Measurements from ENCODE around the gene MNAT1. TPM values are rescaled to one million over a fixed set of nuclear protein-coding genes. Genes with fewer than 3 reads are reported as not detected.

The MNAT1 gene
- total RNA-seq, 2 donors from 2014 or later: 16.1 to 19.5 TPM

GRCh38 chr14:60944204-60944603 lies 209.6 kb downstream of the MNAT1 start:
- ATAC-seq: no peak
- H3K4me1 Mint-ChIP-seq: peaks cover 4% of the 10 kb centered on the region
- no peaks in the 10 kb centered on the region for H3K9me3 ChIP-seq (ENCODE audit: control insufficient read depth, low read length, poor library complexity, severe bottlenecking)
- no peak overlapping the region for H3K4me3 Mint-ChIP-seq
- no peak overlapping the region for H3K27ac Mint-ChIP-seq
- no peak for DNase-seq
- H3K36me3 Mint-ChIP-seq (ENCODE audit: low read depth): peaks cover 5% of the 10 kb centered on the region
- H3K27me3 Mint-ChIP-seq: no peaks in the 10 kb centered on the region

GRCh38 chr14:60945984-60946383 lies 211.4 kb downstream of the MNAT1 start:
- DNase-seq (no peak), ATAC-seq (no peak)
- Mint-ChIP-seq H3K36me3 (ENCODE audit: low read depth) (peaks cover 5% of the 10 kb centered on the region), H3K27ac (no peak overlapping the region), H3K27me3 (no peaks in the 10 kb centered on the region), H3K4me1 (peaks cover 4% of the 10 kb centered on the region), H3K4me3 (no peak overlapping the region)
- H3K9me3 ChIP-seq (ENCODE audit: control insufficient read depth, low read length, poor library complexity, severe bottlenecking): no peaks in the 10 kb centered on the region

- Mint-ChIP-seq H3K4me3 (no peak overlapping the region), H3K36me3 (ENCODE audit: low read depth) (peaks cover 5% of the 10 kb centered on the region), H3K4me1 (peaks cover 4% of the 10 kb centered on the region), H3K27ac (no peak overlapping the region), H3K27me3 (no peaks in the 10 kb centered on the region)
- H3K9me3 ChIP-seq (ENCODE audit: control insufficient read depth, low read length, poor library complexity, severe bottlenecking): no peaks in the 10 kb centered on the region
- DNase-seq (no peak), ATAC-seq (no peak)
Observed at GRCh38 chr14:60946773-60947172, 212.2 kb downstream of the MNAT1 start.

- Mint-ChIP-seq H3K27ac (no peak overlapping the region), H3K36me3 (ENCODE audit: low read depth) (no peaks in the 10 kb centered on the region), H3K4me3 (no peak overlapping the region), H3K27me3 (no peaks in the 10 kb centered on the region), H3K4me1 (no peaks in the 10 kb centered on the region)
- ATAC-seq: no peak
- DNase-seq: no peak
- no peaks in the 10 kb centered on the region for H3K9me3 ChIP-seq (ENCODE audit: control insufficient read depth, low read length, poor library complexity, severe bottlenecking)
Observed at GRCh38 chr14:60951776-60952435, 217.3 kb downstream of the MNAT1 start.

- Mint-ChIP-seq H3K36me3 (ENCODE audit: low read depth) (peaks cover 2% of the 10 kb centered on the region), H3K27me3 (no peaks in the 10 kb centered on the region), H3K27ac (no peak overlapping the region), H3K4me3 (no peak overlapping the region), H3K4me1 (no peaks in the 10 kb centered on the region)
- no peaks in the 10 kb centered on the region for H3K9me3 ChIP-seq (ENCODE audit: control insufficient read depth, low read length, poor library complexity, severe bottlenecking)
- DNase-seq: no peak
- ATAC-seq: no peak
Observed at GRCh38 chr14:60956202-60956601, 221.6 kb downstream of the MNAT1 start.

- ATAC-seq (no peak), DNase-seq (no peak)
- Mint-ChIP-seq H3K36me3 (ENCODE audit: low read depth) (peaks cover 2% of the 10 kb centered on the region), H3K4me3 (no peak overlapping the region), H3K27me3 (no peaks in the 10 kb centered on the region), H3K4me1 (no peaks in the 10 kb centered on the region), H3K27ac (no peak overlapping the region)
- H3K9me3 ChIP-seq (ENCODE audit: control insufficient read depth, low read length, poor library complexity, severe bottlenecking): no peaks in the 10 kb centered on the region
Observed at GRCh38 chr14:60956632-60957031, 222.1 kb downstream of the MNAT1 start.

- Mint-ChIP-seq H3K27ac (no peak overlapping the region), H3K36me3 (ENCODE audit: low read depth) (peaks cover 2% of the 10 kb centered on the region), H3K4me3 (no peak overlapping the region), H3K4me1 (no peaks in the 10 kb centered on the region), H3K27me3 (no peaks in the 10 kb centered on the region)
- H3K9me3 ChIP-seq (ENCODE audit: control insufficient read depth, low read length, poor library complexity, severe bottlenecking): no peaks in the 10 kb centered on the region
- ATAC-seq (no peak), DNase-seq (no peak)
Observed at GRCh38 chr14:60958146-60958545, 223.6 kb downstream of the MNAT1 start.

- H3K27me3 Mint-ChIP-seq: no peaks in the 10 kb centered on the region
- no peak for DNase-seq
- no peaks in the 10 kb centered on the region for H3K9me3 ChIP-seq (ENCODE audit: control insufficient read depth, low read length, poor library complexity, severe bottlenecking)
- peaks cover 4% of the 10 kb centered on the region for H3K36me3 Mint-ChIP-seq (ENCODE audit: low read depth)
- H3K27ac Mint-ChIP-seq: no peak overlapping the region
- no peak for ATAC-seq
- no peaks in the 10 kb centered on the region for H3K4me1 Mint-ChIP-seq
- no peak overlapping the region for H3K4me3 Mint-ChIP-seq
Observed at GRCh38 chr14:60963761-60964160, 229.2 kb downstream of the MNAT1 start.

GRCh38 chr14:60964904-60965303 lies 230.3 kb downstream of the MNAT1 start:
- Mint-ChIP-seq H3K36me3 (ENCODE audit: low read depth) (peaks cover 4% of the 10 kb centered on the region), H3K4me1 (no peaks in the 10 kb centered on the region), H3K4me3 (no peak overlapping the region), H3K27me3 (no peaks in the 10 kb centered on the region), H3K27ac (no peak overlapping the region)
- ATAC-seq (no peak), DNase-seq (no peak)
- H3K9me3 ChIP-seq (ENCODE audit: control insufficient read depth, low read length, poor library complexity, severe bottlenecking): no peaks in the 10 kb centered on the region

- Mint-ChIP-seq H3K27me3 (no peaks in the 10 kb centered on the region), H3K4me1 (no peaks in the 10 kb centered on the region), H3K4me3 (no peak overlapping the region), H3K27ac (no peak overlapping the region), H3K36me3 (ENCODE audit: low read depth) (peaks cover 3% of the 10 kb centered on the region)
- no peaks in the 10 kb centered on the region for H3K9me3 ChIP-seq (ENCODE audit: control insufficient read depth, low read length, poor library complexity, severe bottlenecking)
- ATAC-seq (no peak), DNase-seq (no peak)
Observed at GRCh38 chr14:60965402-60965801, 230.8 kb downstream of the MNAT1 start.

GRCh38 chr14:60968099-60968498 lies 233.5 kb downstream of the MNAT1 start:
- H3K9me3 ChIP-seq (ENCODE audit: control insufficient read depth, low read length, poor library complexity, severe bottlenecking): no peaks in the 10 kb centered on the region
- DNase-seq (no peak), ATAC-seq (no peak)
- Mint-ChIP-seq H3K4me3 (no peak overlapping the region), H3K36me3 (ENCODE audit: low read depth) (peaks cover 2% of the 10 kb centered on the region), H3K27me3 (no peaks in the 10 kb centered on the region), H3K27ac (no peak overlapping the region), H3K4me1 (no peaks in the 10 kb centered on the region)

- no peaks in the 10 kb centered on the region for H3K27me3 Mint-ChIP-seq
- H3K36me3 Mint-ChIP-seq (ENCODE audit: low read depth): peaks cover 2% of the 10 kb centered on the region
- H3K9me3 ChIP-seq (ENCODE audit: control insufficient read depth, low read length, poor library complexity, severe bottlenecking): no peaks in the 10 kb centered on the region
- ATAC-seq (no peak), DNase-seq (no peak)
- H3K27ac Mint-ChIP-seq: no peak overlapping the region
- no peaks in the 10 kb centered on the region for H3K4me1 Mint-ChIP-seq
- H3K4me3 Mint-ChIP-seq: no peak overlapping the region
Observed at GRCh38 chr14:60968671-60969070, 234.1 kb downstream of the MNAT1 start.

- H3K9me3 ChIP-seq (ENCODE audit: control insufficient read depth, low read length, poor library complexity, severe bottlenecking): no peaks in the 10 kb centered on the region
- DNase-seq (no peak), ATAC-seq (no peak)
- Mint-ChIP-seq H3K4me3 (no peak overlapping the region), H3K36me3 (ENCODE audit: low read depth) (peaks cover 2% of the 10 kb centered on the region), H3K27ac (no peak overlapping the region), H3K27me3 (no peaks in the 10 kb centered on the region), H3K4me1 (peaks cover 3% of the 10 kb centered on the region)
Observed at GRCh38 chr14:60970146-60970545, 235.6 kb downstream of the MNAT1 start.

- Mint-ChIP-seq H3K36me3 (ENCODE audit: low read depth) (peaks cover 2% of the 10 kb centered on the region), H3K4me1 (peaks cover 3% of the 10 kb centered on the region), H3K27ac (no peak overlapping the region), H3K4me3 (no peak overlapping the region), H3K27me3 (no peaks in the 10 kb centered on the region)
- DNase-seq (no peak), ATAC-seq (no peak)
- H3K9me3 ChIP-seq (ENCODE audit: control insufficient read depth, low read length, poor library complexity, severe bottlenecking): no peaks in the 10 kb centered on the region
Observed at GRCh38 chr14:60971271-60971670, 236.7 kb downstream of the MNAT1 start.
